ENCODE measurements around the gene YTHDC1. TPM values are rescaled to one million over a fixed set of nuclear protein-coding genes. Genes with fewer than 3 reads are reported as not detected.

YTHDC1 gene
- polyA plus RNA-seq, 2 of the 4 experiments (the other 2 are of a cell fraction): 47.0 to 53.4 TPM

DNA sequence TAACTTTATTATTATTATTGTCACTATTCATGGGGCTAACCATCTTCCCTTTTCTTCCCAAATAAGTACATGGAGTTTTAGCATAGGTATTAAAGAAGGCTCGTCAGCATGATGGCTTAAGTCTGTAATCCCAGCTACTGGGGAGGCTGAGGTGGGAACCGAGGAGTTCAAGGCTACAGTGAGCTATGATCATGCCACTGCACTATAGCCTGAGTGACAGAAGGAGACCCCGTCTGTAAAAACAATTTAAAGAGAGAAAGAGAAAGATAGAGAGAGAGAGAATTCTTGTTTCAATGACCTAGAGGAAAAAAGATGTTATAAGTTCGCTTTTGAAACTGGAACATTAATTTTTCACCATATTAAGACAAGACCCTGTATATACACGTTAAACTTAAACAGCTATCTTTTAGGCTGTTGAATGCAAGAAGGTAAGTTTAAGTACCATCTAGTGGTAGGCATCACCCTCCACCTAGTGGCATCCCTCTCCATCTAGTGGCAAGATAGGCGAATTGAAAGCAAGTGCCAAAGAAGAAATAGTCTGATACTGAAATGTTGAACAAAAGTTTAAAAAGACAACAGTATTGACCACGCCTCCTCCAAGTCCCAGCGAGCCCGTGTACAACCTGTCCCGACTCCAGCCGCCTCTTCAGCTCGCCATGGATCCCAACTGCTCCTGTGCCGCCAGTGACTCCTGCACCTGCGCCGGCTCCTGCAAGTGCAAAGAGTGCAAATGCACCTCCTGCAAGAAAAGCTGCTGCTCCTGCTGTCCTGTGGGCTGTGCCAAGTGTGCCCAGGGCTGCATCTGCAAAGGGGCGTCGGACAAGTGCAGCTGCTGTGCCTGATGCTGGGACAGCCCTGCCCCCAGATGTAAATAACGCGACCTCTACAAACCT, 26.0 kb upstream of the YTHDC1 start:
- DNase-seq (ENCODE audit: low read depth in 1 of 2, low spot score in 1 of 2) (peak; percentile 46 to 75), FAIRE-seq (peak; percentile 43), ATAC-seq (peak; percentile 98 to 99)
- no peaks in the 10 kb centered on the region for H3K4me1 ChIP-seq
- H3K4me3 ChIP-seq: peak overlapping the region; percentile 41
- no peak overlapping the region for H3K27ac ChIP-seq
- WGBS (ENCODE audit: missing lambda C conversion rate): 11% methylated on average over 15 of the region's 19 CpGs
- peak overlapping the region; percentile 78 for H3K4me2 ChIP-seq
- ChIA-PET CTCF (interaction anchor here (0.6 to 2.8 kb wide), 29 partner anchors 10 to 191 kb away, joined by 3 to 21 read pairs (median 3); no protein-coding TSS in a partner anchor), POLR2A (no interaction called here)
- no peaks in the 10 kb centered on the region for H3K9me3 ChIP-seq
- TF ChIP-seq RAD21 (conservative IDR thresholded peaks at IDR 0.05 in 1 of 2, IDR thresholded peaks at IDR 0.05 in 1 of 2) (peak; percentile 77 to 84), TP53 (CRISPR knock-in tag; IDR thresholded peaks at IDR 0.05) (no peak), SMC3 (IDR thresholded peaks at IDR 0.05) (peak; percentile 76), TFCP2L1 (CRISPR knock-in tag; IDR thresholded peaks at IDR 0.05) (no peak), HOXB5 (CRISPR knock-in tag; IDR thresholded peaks at IDR 0.05) (no peak), MYC (IDR thresholded peaks at IDR 0.05; ENCODE audit: borderline replicate concordance, low read length) (no peak), KDM1A (IDR thresholded peaks at IDR 0.05; ENCODE audit: low read depth) (no peak), CBX2 (IDR thresholded peaks at IDR 0.05; ENCODE audit: borderline replicate concordance, low read depth) (no peak), EHMT2 (IDR thresholded peaks at IDR 0.05; ENCODE audit: low read depth) (no peak), KDM5A (IDR thresholded peaks at IDR 0.05) (no peak)
- TF ChIP-seq, protein P1, sequence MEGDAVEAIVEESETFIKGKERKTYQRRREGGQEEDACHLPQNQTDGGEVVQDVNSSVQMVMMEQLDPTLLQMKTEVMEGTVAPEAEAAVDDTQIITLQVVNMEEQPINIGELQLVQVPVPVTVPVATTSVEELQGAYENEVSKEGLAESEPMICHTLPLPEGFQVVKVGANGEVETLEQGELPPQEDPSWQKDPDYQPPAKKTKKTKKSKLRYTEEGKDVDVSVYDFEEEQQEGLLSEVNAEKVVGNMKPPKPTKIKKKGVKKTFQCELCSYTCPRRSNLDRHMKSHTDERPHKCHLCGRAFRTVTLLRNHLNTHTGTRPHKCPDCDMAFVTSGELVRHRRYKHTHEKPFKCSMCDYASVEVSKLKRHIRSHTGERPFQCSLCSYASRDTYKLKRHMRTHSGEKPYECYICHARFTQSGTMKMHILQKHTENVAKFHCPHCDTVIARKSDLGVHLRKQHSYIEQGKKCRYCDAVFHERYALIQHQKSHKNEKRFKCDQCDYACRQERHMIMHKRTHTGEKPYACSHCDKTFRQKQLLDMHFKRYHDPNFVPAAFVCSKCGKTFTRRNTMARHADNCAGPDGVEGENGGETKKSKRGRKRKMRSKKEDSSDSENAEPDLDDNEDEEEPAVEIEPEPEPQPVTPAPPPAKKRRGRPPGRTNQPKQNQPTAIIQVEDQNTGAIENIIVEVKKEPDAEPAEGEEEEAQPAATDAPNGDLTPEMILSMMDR (IDR thresholded peaks at IDR 0.05): peak; percentile 75
- TF ChIP-seq, protein P2, sequence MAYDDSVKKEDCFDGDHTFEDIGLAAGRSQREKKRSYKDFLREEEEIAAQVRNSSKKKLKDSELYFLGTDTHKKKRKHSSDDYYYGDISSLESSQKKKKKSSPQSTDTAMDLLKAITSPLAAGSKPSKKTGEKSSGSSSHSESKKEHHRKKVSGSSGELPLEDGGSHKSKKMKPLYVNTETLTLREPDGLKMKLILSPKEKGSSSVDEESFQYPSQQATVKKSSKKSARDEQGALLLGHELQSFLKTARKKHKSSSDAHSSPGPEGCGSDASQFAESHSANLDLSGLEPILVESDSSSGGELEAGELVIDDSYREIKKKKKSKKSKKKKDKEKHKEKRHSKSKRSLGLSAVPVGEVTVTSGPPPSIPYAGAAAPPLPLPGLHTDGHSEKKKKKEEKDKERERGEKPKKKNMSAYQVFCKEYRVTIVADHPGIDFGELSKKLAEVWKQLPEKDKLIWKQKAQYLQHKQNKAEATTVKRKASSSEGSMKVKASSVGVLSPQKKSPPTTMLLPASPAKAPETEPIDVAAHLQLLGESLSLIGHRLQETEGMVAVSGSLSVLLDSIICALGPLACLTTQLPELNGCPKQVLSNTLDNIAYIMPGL (CRISPR knock-in tag; IDR thresholded peaks at IDR 0.05; ENCODE audit: borderline replicate concordance): no peak

DNA sequence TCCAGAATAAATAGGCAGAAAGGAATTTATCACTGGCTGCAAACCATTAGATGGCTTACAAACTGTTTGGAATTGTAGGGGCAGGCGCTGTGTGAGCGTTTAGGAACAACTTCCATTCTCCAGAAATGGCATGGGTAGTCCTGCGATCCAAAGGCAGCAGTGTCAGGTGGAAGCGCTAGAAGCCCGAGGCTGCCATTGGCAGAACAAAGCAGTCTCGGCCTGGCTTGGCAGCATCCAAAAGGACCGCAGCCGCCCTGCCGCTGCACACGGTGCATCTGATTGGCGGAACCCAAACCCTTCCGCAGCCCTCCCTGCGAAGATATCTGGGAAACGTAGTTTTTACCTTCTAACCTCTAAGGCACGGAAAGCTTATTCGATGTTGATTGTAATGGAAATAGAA, 23.6 kb upstream of the YTHDC1 start:
- ATAC-seq: no peak
- Histone ChIP-seq H3K9me3 (no peaks in the 10 kb centered on the region), H3K27ac (no peak overlapping the region), H3K4me2 (no peak overlapping the region), H3K4me1 (peaks cover 9% of the 10 kb centered on the region; the same call in 2 of the 3 replicates), H3K4me3 (no peak overlapping the region)
- no peak for FAIRE-seq
- ChIA-PET POLR2A (no interaction called here), CTCF (no interaction called here)
- TF ChIP-seq, protein P3, sequence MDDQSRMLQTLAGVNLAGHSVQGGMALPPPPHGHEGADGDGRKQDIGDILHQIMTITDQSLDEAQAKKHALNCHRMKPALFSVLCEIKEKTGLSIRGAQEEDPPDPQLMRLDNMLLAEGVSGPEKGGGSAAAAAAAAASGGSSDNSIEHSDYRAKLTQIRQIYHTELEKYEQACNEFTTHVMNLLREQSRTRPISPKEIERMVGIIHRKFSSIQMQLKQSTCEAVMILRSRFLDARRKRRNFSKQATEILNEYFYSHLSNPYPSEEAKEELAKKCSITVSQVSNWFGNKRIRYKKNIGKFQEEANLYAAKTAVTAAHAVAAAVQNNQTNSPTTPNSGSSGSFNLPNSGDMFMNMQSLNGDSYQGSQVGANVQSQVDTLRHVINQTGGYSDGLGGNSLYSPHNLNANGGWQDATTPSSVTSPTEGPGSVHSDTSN (IDR thresholded peaks at IDR 0.05): no peak
- TF ChIP-seq ESRRA (IDR thresholded peaks at IDR 0.05; ENCODE audit: borderline replicate concordance, low read length): no peak
- no peak for TF ChIP-seq JUNB (IDR thresholded peaks at IDR 0.05)
- TF ChIP-seq SMC3 (IDR thresholded peaks at IDR 0.05): no peak
- no peak for TF ChIP-seq FOSL2 (IDR thresholded peaks at IDR 0.05)
- no peak for TF ChIP-seq FOSL2 (CRISPR knock-in tag; IDR thresholded peaks at IDR 0.05)
- TF ChIP-seq HOXB13 (CRISPR knock-in tag; IDR thresholded peaks at IDR 0.05; ENCODE audit: low read depth): no peak
- TF ChIP-seq, protein P4, sequence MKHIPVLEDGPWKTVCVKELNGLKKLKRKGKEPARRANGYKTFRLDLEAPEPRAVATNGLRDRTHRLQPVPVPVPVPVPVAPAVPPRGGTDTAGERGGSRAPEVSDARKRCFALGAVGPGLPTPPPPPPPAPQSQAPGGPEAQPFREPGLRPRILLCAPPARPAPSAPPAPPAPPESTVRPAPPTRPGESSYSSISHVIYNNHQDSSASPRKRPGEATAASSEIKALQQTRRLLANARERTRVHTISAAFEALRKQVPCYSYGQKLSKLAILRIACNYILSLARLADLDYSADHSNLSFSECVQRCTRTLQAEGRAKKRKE (CRISPR knock-in tag; IDR thresholded peaks at IDR 0.05; ENCODE audit: low read depth): no peak
- TF ChIP-seq, protein P5, sequence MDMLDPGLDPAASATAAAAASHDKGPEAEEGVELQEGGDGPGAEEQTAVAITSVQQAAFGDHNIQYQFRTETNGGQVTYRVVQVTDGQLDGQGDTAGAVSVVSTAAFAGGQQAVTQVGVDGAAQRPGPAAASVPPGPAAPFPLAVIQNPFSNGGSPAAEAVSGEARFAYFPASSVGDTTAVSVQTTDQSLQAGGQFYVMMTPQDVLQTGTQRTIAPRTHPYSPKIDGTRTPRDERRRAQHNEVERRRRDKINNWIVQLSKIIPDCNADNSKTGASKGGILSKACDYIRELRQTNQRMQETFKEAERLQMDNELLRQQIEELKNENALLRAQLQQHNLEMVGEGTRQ (IDR thresholded peaks at IDR 0.05): no peak
- TF ChIP-seq TP53 (CRISPR knock-in tag; IDR thresholded peaks at IDR 0.05): no peak
- TF ChIP-seq RFX5 (IDR thresholded peaks at IDR 0.05): no peak
- no peak for DNase-seq (ENCODE audit: low read depth in 1 of 2, low spot score in 1 of 2)
- WGBS (ENCODE audit: missing lambda C conversion rate): 96% methylated on average over 16 of the region's 16 CpGs
